ENCODE data around the gene FOXS1. TPM values are rescaled to one million over a fixed set of nuclear protein-coding genes. Genes with fewer than 3 reads are reported as not detected.

The FOXS1 gene
- total RNA-seq, 4 donors from 2014 or later = 0.48 to 1.3 (median 0.63) TPM; not detected in 1

GRCh38 chr20:31835977-31836852 lies 9.2 kb downstream of the FOXS1 start:
- DNase-seq (ENCODE audit: low spot score) (peak; percentile 76), ATAC-seq (ENCODE audit: low FRiP score) (peak; percentile 74)
- TF ChIP-seq CTCF (IDR thresholded peaks at IDR 0.05) = no peak

DNA sequence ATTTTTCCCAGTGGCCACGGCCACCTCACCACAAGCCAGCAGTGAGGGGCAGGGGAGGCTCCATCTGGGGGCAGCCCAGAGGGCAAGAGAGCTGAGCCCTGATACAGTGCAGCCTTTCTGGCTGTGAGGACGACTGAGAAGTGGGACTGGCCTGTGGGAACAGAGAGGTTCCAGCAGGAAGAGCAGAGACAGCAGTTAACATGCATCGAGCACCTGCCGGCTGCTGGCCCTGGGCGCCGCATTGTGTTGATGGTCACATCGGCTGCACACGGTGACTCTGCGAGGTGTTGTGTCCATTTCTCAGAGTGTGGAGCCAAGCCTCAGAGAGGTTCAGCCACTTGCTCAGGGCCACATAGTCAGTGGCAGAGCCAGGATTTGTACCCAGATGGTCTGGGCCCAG lies 9.8 kb downstream of the FOXS1 start:
- no peak for DNase-seq (ENCODE audit: low spot score)
- ATAC-seq (ENCODE audit: low FRiP score) = no peak
- no peak for TF ChIP-seq CTCF (IDR thresholded peaks at IDR 0.05)

- no peak for TF ChIP-seq CTCF (IDR thresholded peaks at IDR 0.05)
- ATAC-seq (ENCODE audit: low FRiP score) = no peak
Observed at GRCh38 chr20:31833931-31834521, 11.4 kb downstream of the FOXS1 start.

DNA sequence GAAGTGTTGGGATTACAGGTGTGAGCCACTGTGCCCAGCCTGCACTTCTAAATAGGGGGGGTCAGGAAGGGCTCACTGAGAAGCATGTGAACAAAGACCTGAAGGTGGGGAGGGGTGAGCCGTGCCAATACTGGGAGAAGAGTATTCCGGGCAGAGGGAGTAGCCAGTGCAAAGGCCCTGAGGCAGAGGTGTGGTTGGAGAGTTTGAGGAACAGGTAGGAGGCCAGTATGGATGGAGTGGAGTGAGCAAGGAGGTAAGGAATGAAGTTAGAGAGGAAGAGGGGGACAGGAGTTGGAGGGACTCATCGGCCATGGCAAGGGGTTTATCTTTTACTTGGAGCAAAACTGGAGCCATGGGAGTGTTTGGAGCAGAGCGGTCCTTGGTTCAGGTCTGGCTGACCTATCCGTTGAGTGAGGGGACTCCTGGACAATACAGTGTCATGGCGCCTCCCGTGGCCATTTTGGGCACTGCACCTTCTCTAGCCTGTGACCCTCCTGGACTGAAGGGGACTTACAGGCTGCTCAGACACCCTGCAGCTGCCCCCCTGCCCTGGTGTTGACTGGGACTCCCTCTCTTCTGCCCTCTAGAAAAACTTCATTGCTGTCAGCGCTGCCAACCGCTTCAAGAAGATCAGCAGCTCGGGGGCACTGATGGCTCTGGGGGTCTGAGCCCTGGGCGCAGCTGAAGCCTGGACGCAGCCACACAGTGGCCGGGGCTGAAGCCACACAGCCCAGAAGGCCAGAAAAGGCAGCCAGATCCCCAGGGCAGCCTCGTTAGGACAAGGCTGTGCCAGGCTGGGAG lies 12.1 kb downstream of the FOXS1 start:
- DNase-seq (ENCODE audit: low spot score) (peak; percentile 93), ATAC-seq (ENCODE audit: low FRiP score) (no peak)
- TF ChIP-seq CTCF (IDR thresholded peaks at IDR 0.05) = no peak

More at GRCh38 chr20:31833931-31834521, 11.4 kb downstream of the FOXS1 start:
- DNase-seq (ENCODE audit: low spot score) = no peak

- no peak for DNase-seq (ENCODE audit: low spot score)
- no peak for ATAC-seq (ENCODE audit: low FRiP score)
- TF ChIP-seq CTCF (IDR thresholded peaks at IDR 0.05) = no peak
Observed at GRCh38 chr20:31831771-31832306, 13.6 kb downstream of the FOXS1 start.

DNA sequence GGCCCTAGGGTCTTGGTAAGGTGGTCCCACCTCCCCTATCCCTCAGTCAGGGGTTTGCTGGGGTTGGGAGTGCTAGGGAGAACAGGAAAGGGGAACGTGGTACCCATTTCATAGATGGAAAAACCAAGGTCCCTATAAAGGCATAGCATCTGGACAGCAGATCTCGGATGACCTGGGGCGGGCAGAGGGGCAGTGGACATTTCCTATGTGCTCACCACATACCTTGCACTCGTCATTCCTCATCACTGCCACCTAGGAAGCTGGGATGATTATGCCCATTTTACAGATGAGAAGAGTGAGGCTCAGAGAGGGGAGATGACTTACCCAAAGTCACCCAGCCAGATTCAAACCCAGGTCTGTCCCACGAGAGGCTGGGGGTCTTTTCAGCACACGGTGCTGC lies 14.2 kb downstream of the FOXS1 start:
- no peak for DNase-seq (ENCODE audit: low spot score)
- ATAC-seq (ENCODE audit: low FRiP score) = no peak
- no peak for TF ChIP-seq CTCF (IDR thresholded peaks at IDR 0.05)
